ENCODE data around the gene RPS6KA2. TPM values are rescaled to one million over a fixed set of nuclear protein-coding genes. Genes with fewer than 3 reads are reported as not detected.

RPS6KA2 gene
- total and polyA plus RNA-seq, 2 experiments from 2014 or later = 45.1 to 49.0 TPM

GRCh38 chr6:166449036-166449435 is 178.0 kb downstream of the RPS6KA2 start:
- no peak overlapping the region for H3K27ac ChIP-seq
- in situ Hi-C loops (cut with MboI) = no loop called here
- DNase-seq = no peak
- TF ChIP-seq EZH2 (IDR thresholded peaks at IDR 0.05; ENCODE audit: insufficient read depth, poor library complexity, severe bottlenecking) (no peak), EZH2phosphoT487 (IDR thresholded peaks at IDR 0.05; ENCODE audit: insufficient read depth, low read depth) (no peak)
- no peak overlapping the region for H3K9ac ChIP-seq
- H3F3A ChIP-seq (ENCODE audit: insufficient read depth) = peaks cover 5% of the 10 kb centered on the region; the same call in 1 of the 2 replicates
- no peak overlapping the region for H2AFZ ChIP-seq
- 83 to 85% methylated on average over 7 of the region's 7 CpGs for WGBS, 2 experiments (ENCODE audit: low coverage in 1 of 2, low lambda C conversion rate in 2 of 2, missing lambda C conversion rate in 2 of 2)
- H3K4me2 ChIP-seq (ENCODE audit: unreplicated experiment) = no peak overlapping the region
- peaks cover 20% of the 10 kb centered on the region; the same call in 1 of the 2 replicates for H3K36me3 ChIP-seq (ENCODE audit: low read depth)
- no peaks in the 10 kb centered on the region for H3K79me2 ChIP-seq (ENCODE audit: insufficient read depth)
- no peaks in the 10 kb centered on the region for H3K27me3 ChIP-seq (replicated peaks; ENCODE audit: insufficient read depth)
- no peak overlapping the region for H3K4me3 ChIP-seq
- H3K9me2 ChIP-seq (ENCODE audit: insufficient read depth) = no peaks in the 10 kb centered on the region
- H3K4me1 ChIP-seq (ENCODE audit: insufficient read depth) = no peaks in the 10 kb centered on the region
- H3K9me3 ChIP-seq (ENCODE audit: low read depth) = no peaks in the 10 kb centered on the region
- H4K20me1 ChIP-seq (ENCODE audit: insufficient read depth) = no peaks in the 10 kb centered on the region

- Histone ChIP-seq H3K9me3 (ENCODE audit: low read depth) (no peaks in the 10 kb centered on the region), H3K4me2 (ENCODE audit: unreplicated experiment) (no peak overlapping the region), H3K9ac (no peak overlapping the region), H3F3A (ENCODE audit: insufficient read depth) (peaks cover 5% of the 10 kb centered on the region; the same call in 1 of the 2 replicates), H3K27ac (no peak overlapping the region), H2AFZ (no peak overlapping the region), H3K4me3 (no peak overlapping the region), H3K79me2 (ENCODE audit: insufficient read depth) (no peaks in the 10 kb centered on the region), H3K27me3 (replicated peaks; ENCODE audit: insufficient read depth) (no peaks in the 10 kb centered on the region), H3K9me2 (ENCODE audit: insufficient read depth) (no peaks in the 10 kb centered on the region), H4K20me1 (ENCODE audit: insufficient read depth) (no peaks in the 10 kb centered on the region), H3K36me3 (ENCODE audit: low read depth) (peaks cover 20% of the 10 kb centered on the region; the same call in 1 of the 2 replicates), H3K4me1 (ENCODE audit: insufficient read depth) (no peaks in the 10 kb centered on the region)
- no peak for TF ChIP-seq EZH2 (IDR thresholded peaks at IDR 0.05; ENCODE audit: insufficient read depth, poor library complexity, severe bottlenecking)
- no peak for TF ChIP-seq EZH2phosphoT487 (IDR thresholded peaks at IDR 0.05; ENCODE audit: insufficient read depth, low read depth)
- in situ Hi-C loops (cut with MboI) = no loop called here
- WGBS, 2 experiments (ENCODE audit: low coverage in 1 of 2, low lambda C conversion rate in 2 of 2, missing lambda C conversion rate in 2 of 2) = 89 to 90% methylated on average over 13 of the region's 13 CpGs
- no peak for DNase-seq
These were observed 178.6 kb downstream of the RPS6KA2 start for GRCh38 chr6:166448432-166448831.

GRCh38 chr6:166446567-166447065 is 180.4 kb downstream of the RPS6KA2 start:
- H3K9ac ChIP-seq = no peak overlapping the region
- no peaks in the 10 kb centered on the region for H3K9me3 ChIP-seq (ENCODE audit: low read depth)
- peaks cover 20% of the 10 kb centered on the region; the same call in 1 of the 2 replicates for H3K36me3 ChIP-seq (ENCODE audit: low read depth)
- H3F3A ChIP-seq (ENCODE audit: insufficient read depth) = peaks cover 2% of the 10 kb centered on the region; the same call in 1 of the 2 replicates
- no peaks in the 10 kb centered on the region for H3K9me2 ChIP-seq (ENCODE audit: insufficient read depth)
- H4K20me1 ChIP-seq (ENCODE audit: insufficient read depth) = no peaks in the 10 kb centered on the region
- in situ Hi-C loops (cut with MboI) = no loop called here
- H3K27ac ChIP-seq = no peak overlapping the region
- H3K27me3 ChIP-seq (replicated peaks; ENCODE audit: insufficient read depth) = no peaks in the 10 kb centered on the region
- H3K4me2 ChIP-seq (ENCODE audit: unreplicated experiment) = no peak overlapping the region
- no peaks in the 10 kb centered on the region for H3K4me1 ChIP-seq (ENCODE audit: insufficient read depth)
- H2AFZ ChIP-seq = no peak overlapping the region
- no peaks in the 10 kb centered on the region for H3K79me2 ChIP-seq (ENCODE audit: insufficient read depth)
- WGBS, 2 experiments (ENCODE audit: low coverage in 1 of 2, low lambda C conversion rate in 2 of 2, missing lambda C conversion rate in 2 of 2) = 96% methylated on average over 11 of the region's 11 CpGs
- no peak overlapping the region for H3K4me3 ChIP-seq
- TF ChIP-seq EZH2 (IDR thresholded peaks at IDR 0.05; ENCODE audit: insufficient read depth, poor library complexity, severe bottlenecking) (no peak), EZH2phosphoT487 (IDR thresholded peaks at IDR 0.05; ENCODE audit: insufficient read depth, low read depth) (no peak)
- DNase-seq = no peak

- in situ Hi-C loops (cut with MboI) = no loop called here
- DNase-seq = no peak
- peaks cover 20% of the 10 kb centered on the region; the same call in 1 of the 2 replicates for H3K36me3 ChIP-seq (ENCODE audit: low read depth)
- H3K9me3 ChIP-seq (ENCODE audit: low read depth) = no peaks in the 10 kb centered on the region
- no peak overlapping the region for H3K4me2 ChIP-seq (ENCODE audit: unreplicated experiment)
- H3K4me3 ChIP-seq = no peak overlapping the region
- WGBS, 2 experiments (ENCODE audit: low coverage in 1 of 2, low lambda C conversion rate in 2 of 2, missing lambda C conversion rate in 2 of 2) = 82 to 84% methylated on average over 13 of the region's 13 CpGs
- no peak overlapping the region for H2AFZ ChIP-seq
- no peaks in the 10 kb centered on the region for H3K4me1 ChIP-seq (ENCODE audit: insufficient read depth)
- H3K79me2 ChIP-seq (ENCODE audit: insufficient read depth) = no peaks in the 10 kb centered on the region
- H4K20me1 ChIP-seq (ENCODE audit: insufficient read depth) = no peaks in the 10 kb centered on the region
- no peaks in the 10 kb centered on the region for H3F3A ChIP-seq (ENCODE audit: insufficient read depth)
- H3K27ac ChIP-seq = no peak overlapping the region
- no peaks in the 10 kb centered on the region for H3K27me3 ChIP-seq (replicated peaks; ENCODE audit: insufficient read depth)
- no peak overlapping the region for H3K9ac ChIP-seq
- no peaks in the 10 kb centered on the region for H3K9me2 ChIP-seq (ENCODE audit: insufficient read depth)
- TF ChIP-seq EZH2 (IDR thresholded peaks at IDR 0.05; ENCODE audit: insufficient read depth, poor library complexity, severe bottlenecking) (no peak), EZH2phosphoT487 (IDR thresholded peaks at IDR 0.05; ENCODE audit: insufficient read depth, low read depth) (no peak)
These were observed 180.9 kb downstream of the RPS6KA2 start for GRCh38 chr6:166446146-166446545.

All from GM23248 (cell line).